ENCODE measurements around the gene JUNB. TPM values are rescaled to one million over a fixed set of nuclear protein-coding genes. Genes with fewer than 3 reads are reported as not detected.

JUNB gene
- polyA plus RNA-seq (2013, experiment 1 of 2; ENCODE audit: insufficient read length), result 47.5 TPM
- polyA plus RNA-seq (2013, experiment 2 of 2; ENCODE audit: insufficient read length), result 51.5 TPM

- DNase-seq, result peak; percentile 97
Observed at GRCh38 chr19:12791345-12792050, at the start of gene JUNB. JUNB (plus strand) TSS chr19:12791486; CDS start chr19:12791772, 286 bp downstream.

GRCh38 chr19:12745166-12745897, 46.0 kb upstream of the JUNB start:
- DNase-seq, result no peak

- no peak for DNase-seq
Observed at GRCh38 chr19:12748489-12748888, 42.8 kb upstream of the JUNB start.

GRCh38 chr19:12749938-12750521, 41.3 kb upstream of the JUNB start:
- DNase-seq, result peak; percentile 5

GRCh38 chr19:12750851-12751250, 40.4 kb upstream of the JUNB start:
- DNase-seq, result no peak

GRCh38 chr19:12751635-12752034, 39.7 kb upstream of the JUNB start, which contains the start of gene BEST2:
BEST2 (plus strand) TSS chr19:12751791; CDS start chr19:12752593, 802 bp downstream.
- no peak for DNase-seq

GRCh38 chr19:12752056-12752781, 39.1 kb upstream of the JUNB start:
- no peak for DNase-seq

GRCh38 chr19:12754465-12755196, 36.7 kb upstream of the JUNB start:
- DNase-seq, result no peak

- DNase-seq, result no peak
Observed at GRCh38 chr19:12756150-12756883, 35.0 kb upstream of the JUNB start.

GRCh38 chr19:12757544-12758274, 33.6 kb upstream of the JUNB start:
- DNase-seq, result peak; percentile 58

GRCh38 chr19:12759686-12760085, 31.6 kb upstream of the JUNB start:
- DNase-seq, result no peak

GRCh38 chr19:12763100-12763499, 28.2 kb upstream of the JUNB start:
- DNase-seq, result no peak

GRCh38 chr19:12764698-12765097, 26.6 kb upstream of the JUNB start:
- DNase-seq, result no peak

- peak; percentile 81 for DNase-seq
Observed at GRCh38 chr19:12766051-12766521, 25.2 kb upstream of the JUNB start.

GRCh38 chr19:12767150-12767549, 24.1 kb upstream of the JUNB start:
- DNase-seq, result no peak

GRCh38 chr19:12767666-12768065, 23.6 kb upstream of the JUNB start:
- no peak for DNase-seq

- no peak for DNase-seq
Observed at GRCh38 chr19:12769689-12770088, 21.6 kb upstream of the JUNB start.

GRCh38 chr19:12770922-12771321, 20.4 kb upstream of the JUNB start:
- no peak for DNase-seq

- DNase-seq, result no peak
Observed at GRCh38 chr19:12772323-12772722, 19.0 kb upstream of the JUNB start.

GRCh38 chr19:12773571-12773970, 17.7 kb upstream of the JUNB start:
- peak; percentile 33 for DNase-seq

Data from fibroblast of skin of abdomen (primary cell).